Endothelial cell of umbilical vein (primary cell): ENCODE measurements around the gene ORAI3.

Experiments
- EZH2 ChIP-seq: IDR thresholded peaks from 2 replicates; pipeline ENCODE4 v1.6.1; 2012; ENCODE audit warnings: borderline replicate concordance, low read depth, mild to moderate bottlenecking, moderate library complexity, low read length, inconsistent platforms; ENCODE audit not compliant: severe bottlenecking
- MYC ChIP-seq: IDR thresholded peaks from one replicate; pipeline ENCODE4 v1.6.1; 2011; ENCODE audit warnings: mild to moderate bottlenecking, low read depth, low read length
- POLR2A ChIP-seq: IDR thresholded peaks from 2 replicates; pipeline ENCODE4 v1.6.1; 2012; ENCODE audit warnings: low read depth, mild to moderate bottlenecking, control low read depth, low read length
- POLR2AphosphoS5 ChIP-seq: IDR thresholded peaks from 2 replicates; pipeline ENCODE4 v1.6.1; 2012; ENCODE audit warnings: low read depth, mild to moderate bottlenecking, control low read depth, low read length, moderate library complexity; ENCODE audit not compliant: insufficient read depth
- TF ChIP-seq, protein P1 (sequence below), 2 donors: IDR thresholded peaks; 1 replicate in 1 of 2; 2 replicates in 1 of 2; pipeline ENCODE4 v1.5.1; 2011; ENCODE audit warnings: low read length in 2 of 2, mild to moderate bottlenecking in 2 of 2, moderate library complexity in 2 of 2, control low read depth in 1 of 2, inconsistent platforms in 1 of 2, low read depth in 1 of 2; ENCODE audit not compliant: insufficient read depth in 1 of 2; ENCODE audit errors: extremely low read depth in 1 of 2
- TF ChIP-seq, protein P2 (sequence below): IDR thresholded peaks from 2 replicates; pipeline ENCODE4 v1.6.1; 2011; ENCODE audit not compliant: insufficient read depth, insufficient read length

DNA sequence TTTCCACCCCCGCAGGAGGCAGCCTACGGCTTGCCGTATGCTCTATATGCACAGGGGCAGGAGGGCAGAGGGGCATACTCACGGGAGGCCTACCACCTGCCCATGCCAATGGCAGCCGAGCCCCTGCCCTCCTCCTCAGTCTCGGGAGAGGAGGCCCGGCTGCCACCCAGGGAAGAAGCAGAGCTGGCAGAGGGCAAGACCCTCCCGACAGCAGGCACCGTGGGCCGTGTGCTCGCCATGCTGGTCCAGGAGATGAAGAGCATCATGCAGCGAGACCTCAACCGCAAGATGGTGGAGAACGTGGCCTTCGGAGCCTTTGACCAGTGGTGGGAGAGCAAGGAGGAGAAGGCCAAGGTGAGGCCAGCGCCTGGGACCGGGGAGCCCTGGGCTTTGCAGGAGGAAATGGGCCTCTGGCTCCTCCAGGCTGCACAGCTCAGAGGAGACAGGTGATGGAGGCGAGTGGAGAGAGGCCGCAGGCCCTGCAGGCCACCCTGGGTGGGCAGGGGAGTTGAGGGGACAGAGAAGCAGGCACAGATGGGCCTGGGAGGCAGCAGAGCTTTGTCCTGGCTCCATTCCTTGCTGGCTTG is 17.3 kb downstream of the ORAI3 start:
- no peak for TF ChIP-seq POLR2A
- TF ChIP-seq, protein P1, sequence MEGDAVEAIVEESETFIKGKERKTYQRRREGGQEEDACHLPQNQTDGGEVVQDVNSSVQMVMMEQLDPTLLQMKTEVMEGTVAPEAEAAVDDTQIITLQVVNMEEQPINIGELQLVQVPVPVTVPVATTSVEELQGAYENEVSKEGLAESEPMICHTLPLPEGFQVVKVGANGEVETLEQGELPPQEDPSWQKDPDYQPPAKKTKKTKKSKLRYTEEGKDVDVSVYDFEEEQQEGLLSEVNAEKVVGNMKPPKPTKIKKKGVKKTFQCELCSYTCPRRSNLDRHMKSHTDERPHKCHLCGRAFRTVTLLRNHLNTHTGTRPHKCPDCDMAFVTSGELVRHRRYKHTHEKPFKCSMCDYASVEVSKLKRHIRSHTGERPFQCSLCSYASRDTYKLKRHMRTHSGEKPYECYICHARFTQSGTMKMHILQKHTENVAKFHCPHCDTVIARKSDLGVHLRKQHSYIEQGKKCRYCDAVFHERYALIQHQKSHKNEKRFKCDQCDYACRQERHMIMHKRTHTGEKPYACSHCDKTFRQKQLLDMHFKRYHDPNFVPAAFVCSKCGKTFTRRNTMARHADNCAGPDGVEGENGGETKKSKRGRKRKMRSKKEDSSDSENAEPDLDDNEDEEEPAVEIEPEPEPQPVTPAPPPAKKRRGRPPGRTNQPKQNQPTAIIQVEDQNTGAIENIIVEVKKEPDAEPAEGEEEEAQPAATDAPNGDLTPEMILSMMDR (IDR thresholded peaks at IDR 0.05; ENCODE audit: extremely low read depth in 1 of 2, insufficient read depth in 1 of 2, low read depth in 1 of 2, low read length in 2 of 2), result no peak
- TF ChIP-seq POLR2AphosphoS5, result no peak
- TF ChIP-seq, protein P2, sequence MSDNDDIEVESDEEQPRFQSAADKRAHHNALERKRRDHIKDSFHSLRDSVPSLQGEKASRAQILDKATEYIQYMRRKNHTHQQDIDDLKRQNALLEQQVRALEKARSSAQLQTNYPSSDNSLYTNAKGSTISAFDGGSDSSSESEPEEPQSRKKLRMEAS, result no peak
- no peak for TF ChIP-seq EZH2
- TF ChIP-seq MYC, result no peak
